ENCODE data around the gene HNRNPA1L2. TPM values are rescaled to one million over a fixed set of nuclear protein-coding genes. Genes with fewer than 3 reads are reported as not detected.
"Not testable (repeated sequence)": the region's sequence is repeated elsewhere in the genome, so short reads cannot be mapped to it uniquely, and the experiment has no call there.

HNRNPA1L2 gene
- total and polyA plus RNA-seq, 2 of the 8 experiments (the other 6 are each of a cell fraction or from before 2014, with no cell fraction given) = 3.7 to 8.9 TPM

DNA sequence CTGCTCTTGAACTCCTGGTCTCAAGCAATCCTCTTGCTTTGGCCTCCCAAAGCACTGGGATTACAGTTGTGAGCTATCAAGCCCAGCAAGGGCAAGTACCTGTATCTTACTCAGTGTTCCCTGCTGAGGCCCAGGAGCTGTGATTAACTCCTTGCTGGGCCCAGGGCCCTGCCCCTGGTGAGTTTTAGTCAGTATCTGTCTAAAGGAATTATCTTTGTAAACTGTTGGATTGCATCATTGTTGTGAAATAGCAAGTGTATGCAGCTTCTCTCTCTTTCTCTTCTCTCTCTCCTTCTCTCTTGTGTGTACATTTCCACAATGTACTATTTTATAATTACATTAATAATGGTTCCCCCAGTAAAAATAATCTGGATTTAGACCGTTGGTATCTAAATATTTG, 35.4 kb upstream of the HNRNPA1L2 start:
- 90% methylated on average over 1 of the region's 1 CpG; no CpG with 5 or more reads in 1 of the 2 experiments for WGBS, 2 experiments (ENCODE audit: extremely low coverage in 1 of 2, insufficient coverage in 1 of 2, insufficient read length in 1 of 2, insufficient replicate concordance in 2 of 2, low coverage in 1 of 2, low lambda C conversion rate in 2 of 2, missing lambda C conversion rate in 1 of 2)
- not testable (repeated sequence) for H3K18ac ChIP-seq (ENCODE audit: extremely low read depth, low read length); H4K91ac ChIP-seq (replicated peaks; ENCODE audit: insufficient read length, low read length); H3K36me3 ChIP-seq (ENCODE audit: control insufficient read depth in 2 of 4, insufficient read depth in 4 of 4, low read length in 3 of 4); H3K23me2 ChIP-seq (ENCODE audit: low read depth, low read length); H3K79me1 ChIP-seq (ENCODE audit: low read depth, low read length); H4K5ac ChIP-seq (ENCODE audit: insufficient read length, low read depth, low read length); H3K9me3 ChIP-seq (ENCODE audit: insufficient read depth in 2 of 2, low read depth in 1 of 2, low read length in 1 of 2); H4K8ac ChIP-seq (ENCODE audit: extremely low read depth, insufficient read depth, low read length); H2BK120ac ChIP-seq (replicated peaks; ENCODE audit: low read depth, low read length); H3K4me1 ChIP-seq (replicated peaks in 1 of 4; ENCODE audit: control insufficient read depth in 3 of 4, insufficient read depth in 4 of 4, low read length in 3 of 4); H2BK20ac ChIP-seq (ENCODE audit: low read length); H2BK12ac ChIP-seq (ENCODE audit: low read depth, low read length); H3K23ac ChIP-seq (ENCODE audit: insufficient read length); H3K14ac ChIP-seq (ENCODE audit: insufficient read length); H3K9ac ChIP-seq (replicated peaks in 1 of 4; ENCODE audit: extremely low read depth in 1 of 4, low read depth in 3 of 4, low read length in 3 of 4); H3K27me3 ChIP-seq (replicated peaks in 1 of 4; ENCODE audit: control insufficient read depth in 3 of 4, extremely low read depth in 1 of 4, insufficient read depth in 3 of 4, low read length in 3 of 4); H3K56ac ChIP-seq (replicated peaks; ENCODE audit: insufficient read length, low read depth, low read length); DNase-seq (ENCODE audit: low read depth in 1 of 2, low spot score in 2 of 2); H3K4me2 ChIP-seq (ENCODE audit: insufficient read depth in 1 of 2, low read depth in 2 of 2, low read length in 2 of 2); H3K4ac ChIP-seq (replicated peaks; ENCODE audit: insufficient read length, low read depth, low read length); H2BK5ac ChIP-seq (ENCODE audit: low read depth, low read length); H2AK5ac ChIP-seq (ENCODE audit: low read depth, low read length); H3K79me2 ChIP-seq (ENCODE audit: control insufficient read depth in 1 of 2, insufficient read depth in 2 of 2, low read length in 2 of 2); H4K20me1 ChIP-seq (replicated peaks in 1 of 2; ENCODE audit: control insufficient read depth in 1 of 2, insufficient read depth in 2 of 2, low read length in 2 of 2); FAIRE-seq; H3K4me3 ChIP-seq (ENCODE audit: extremely low read depth in 1 of 4, insufficient read depth in 2 of 4, low read depth in 3 of 4, low read length in 4 of 4); H2AFZ ChIP-seq (ENCODE audit: low read length); H2BK15ac ChIP-seq (ENCODE audit: low read length); H3K27ac ChIP-seq (ENCODE audit: low read depth, low read length)
- CTCF ChIA-PET (ENCODE audit: partially characterized antibody) = interaction anchor here (1.0 to 2.1 kb wide), 2 partner anchors 9 to 128 kb away, joined by 3 to 5 read pairs; no protein-coding TSS in a partner anchor
- POLR2A ChIA-PET (ENCODE audit: partially characterized antibody) = interaction anchor here (1.2 to 2.4 kb wide), 2 partner anchors 10 to 45 kb away, joined by 3 to 7 read pairs; no protein-coding TSS in a partner anchor

Data from H1 (cell line).